Mesodermal cell (in vitro differentiated cells): ENCODE results near the gene TMEM201.

Experiments used
- H3K27ac ChIP-seq: 2 replicates; pipeline ENCODE4 v1.7.0; 2013; ENCODE audit warnings: mild to moderate bottlenecking, low read depth, low read length, moderate library complexity; ENCODE audit not compliant: severe bottlenecking
- H3K36me3 ChIP-seq: 2 replicates; pipeline ENCODE4 v1.7.1; 2013; ENCODE audit warnings: mild to moderate bottlenecking, low read length, moderate library complexity; ENCODE audit not compliant: control insufficient read depth, insufficient read depth
- H3K4me1 ChIP-seq: one replicate; pipeline ENCODE4 v1.7.1; 2013; ENCODE audit warnings: mild to moderate bottlenecking, low read length; ENCODE audit not compliant: insufficient read depth, control insufficient read depth, poor library complexity, severe bottlenecking
- H3K4me3 ChIP-seq: 2 replicates; pipeline ENCODE4 v1.7.0; 2013; ENCODE audit warnings: low read length, control low read depth, mild to moderate bottlenecking; ENCODE audit not compliant: insufficient read depth, poor library complexity, severe bottlenecking; ENCODE audit errors: extremely low read depth
- H3K9me3 ChIP-seq: 2 replicates; pipeline ENCODE4 v1.7.1; 2013; ENCODE audit warnings: mild to moderate bottlenecking, low read length, moderate library complexity; ENCODE audit not compliant: control insufficient read depth
- WGBS, 2 experiments: methylation state at CpG; one replicate each; pipeline ENCODE4 v1.1.5; 2013; ENCODE audit warnings: missing lambda C conversion rate in 2 of 2; ENCODE audit not compliant: insufficient coverage in 2 of 2; 5-methylcytosine and 5-hydroxymethylcytosine counted together

The TMEM201 gene

GRCh38 chr1:9609998-9610397, 21.3 kb downstream of the TMEM201 start:
- H3K36me3 ChIP-seq, result peaks cover 56% of the 10 kb centered on the region
- H3K9me3 ChIP-seq, result no peaks in the 10 kb centered on the region
- no peak overlapping the region for H3K4me3 ChIP-seq
- H3K4me1 ChIP-seq, result no peaks in the 10 kb centered on the region
- no peak overlapping the region for H3K27ac ChIP-seq
- 94 to 100% methylated on average over 4 to 5 of the region's 5 CpGs for WGBS, 2 experiments

GRCh38 chr1:9610548-9610947, 21.8 kb downstream of the TMEM201 start:
- Histone ChIP-seq H3K27ac (no peak overlapping the region), H3K4me1 (no peaks in the 10 kb centered on the region), H3K4me3 (no peak overlapping the region), H3K36me3 (peaks cover 54% of the 10 kb centered on the region), H3K9me3 (no peaks in the 10 kb centered on the region)
- WGBS, 2 experiments, result 92% methylated on average over 20 to 25 of the region's 25 CpGs

GRCh38 chr1:9611716-9612115, 23.0 kb downstream of the TMEM201 start:
- Histone ChIP-seq H3K4me3 (no peak overlapping the region), H3K27ac (no peak overlapping the region), H3K36me3 (peaks cover 47% of the 10 kb centered on the region), H3K9me3 (no peaks in the 10 kb centered on the region), H3K4me1 (no peaks in the 10 kb centered on the region)
- WGBS, 2 experiments, result 75 to 94% methylated on average over 4 of the region's 13 CpGs

- H3K9me3 ChIP-seq, result no peaks in the 10 kb centered on the region
- 94 to 99% methylated on average over 9 of the region's 11 CpGs for WGBS, 2 experiments
- H3K4me1 ChIP-seq, result no peaks in the 10 kb centered on the region
- no peak overlapping the region for H3K27ac ChIP-seq
- peaks cover 41% of the 10 kb centered on the region for H3K36me3 ChIP-seq
- H3K4me3 ChIP-seq, result no peak overlapping the region
Observed at GRCh38 chr1:9612162-9612845, 23.6 kb downstream of the TMEM201 start.

DNA sequence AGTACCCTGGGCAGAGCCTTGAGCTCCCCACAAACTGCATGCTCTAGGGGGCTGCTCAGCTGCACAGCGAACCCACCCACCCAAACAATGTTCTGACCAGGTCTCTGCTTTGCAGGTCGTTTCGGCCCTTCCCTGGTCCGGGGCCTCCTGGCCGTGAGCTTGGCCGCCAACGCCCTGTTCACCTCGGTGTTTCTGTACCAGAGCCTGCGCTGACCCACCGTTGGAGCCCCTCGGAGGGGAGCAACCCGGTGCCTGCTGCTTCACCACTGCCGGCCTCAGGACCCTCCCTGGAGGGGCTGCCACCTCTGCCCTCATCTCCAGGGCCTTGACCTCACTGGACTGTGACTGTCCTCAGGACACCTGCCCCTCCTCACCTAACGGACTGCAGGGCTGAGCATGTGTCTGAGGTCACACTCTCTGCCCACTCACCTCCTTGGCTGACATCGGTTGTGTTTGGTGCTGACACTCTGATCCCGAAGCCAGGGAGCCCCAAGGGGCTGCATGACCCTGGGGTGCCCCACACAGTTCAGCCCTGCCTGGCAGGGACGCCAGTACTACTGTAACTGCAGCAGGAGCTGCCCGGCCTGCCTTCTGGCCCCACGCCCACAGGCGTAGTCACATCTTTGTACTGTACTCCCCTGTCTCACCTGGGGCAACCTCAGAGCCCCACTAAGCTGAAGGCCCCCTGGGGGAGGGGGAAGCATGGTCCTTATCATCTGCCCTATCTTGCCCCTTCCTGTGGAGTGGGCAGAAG, 24.3 kb downstream of the TMEM201 start:
- WGBS, 2 experiments, result 93 to 95% methylated on average over 19 to 20 of the region's 20 CpGs
- H3K27ac ChIP-seq, result no peak overlapping the region
- H3K9me3 ChIP-seq, result no peaks in the 10 kb centered on the region
- no peaks in the 10 kb centered on the region for H3K4me1 ChIP-seq
- H3K36me3 ChIP-seq, result peaks cover 38% of the 10 kb centered on the region
- H3K4me3 ChIP-seq, result no peak overlapping the region

DNA sequence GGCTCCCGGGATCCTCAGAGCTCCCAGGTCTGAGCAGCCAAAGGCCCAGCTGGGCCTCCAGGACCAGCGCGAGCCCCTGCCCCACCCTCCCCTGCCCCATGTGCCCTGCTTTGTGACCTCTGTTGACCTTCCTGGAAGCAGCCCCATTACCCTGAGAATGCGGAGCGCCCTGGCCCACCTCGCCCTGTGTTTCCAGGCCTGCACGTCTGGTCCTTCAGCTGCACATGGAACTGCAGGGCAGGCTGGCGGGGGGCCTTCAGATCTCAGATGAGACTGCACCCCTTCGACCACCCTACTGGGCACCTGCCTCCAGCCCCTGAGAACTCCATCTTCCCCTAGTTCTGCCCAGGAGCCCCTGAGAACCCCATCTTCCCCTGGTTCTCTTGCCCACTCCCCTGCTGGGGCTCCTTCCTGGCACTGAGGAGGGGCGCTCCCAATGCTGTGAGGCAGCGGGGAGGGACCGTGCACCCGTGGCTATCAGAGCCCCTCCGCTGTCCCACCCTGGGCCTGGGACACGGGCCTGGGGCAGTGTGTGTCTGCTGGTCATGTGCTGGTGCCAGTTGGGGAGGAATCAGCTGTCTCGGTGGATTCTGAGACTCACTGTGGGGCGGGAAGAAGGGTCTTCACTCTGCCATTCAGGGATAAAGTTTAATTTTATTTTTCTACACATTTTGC, 25.1 kb downstream of the TMEM201 start:
- no peaks in the 10 kb centered on the region for H3K9me3 ChIP-seq
- no peak overlapping the region for H3K27ac ChIP-seq
- WGBS, 2 experiments, result 91 to 95% methylated on average over 11 to 14 of the region's 17 CpGs
- no peaks in the 10 kb centered on the region for H3K4me1 ChIP-seq
- peaks cover 32% of the 10 kb centered on the region for H3K36me3 ChIP-seq
- H3K4me3 ChIP-seq, result no peak overlapping the region

DNA sequence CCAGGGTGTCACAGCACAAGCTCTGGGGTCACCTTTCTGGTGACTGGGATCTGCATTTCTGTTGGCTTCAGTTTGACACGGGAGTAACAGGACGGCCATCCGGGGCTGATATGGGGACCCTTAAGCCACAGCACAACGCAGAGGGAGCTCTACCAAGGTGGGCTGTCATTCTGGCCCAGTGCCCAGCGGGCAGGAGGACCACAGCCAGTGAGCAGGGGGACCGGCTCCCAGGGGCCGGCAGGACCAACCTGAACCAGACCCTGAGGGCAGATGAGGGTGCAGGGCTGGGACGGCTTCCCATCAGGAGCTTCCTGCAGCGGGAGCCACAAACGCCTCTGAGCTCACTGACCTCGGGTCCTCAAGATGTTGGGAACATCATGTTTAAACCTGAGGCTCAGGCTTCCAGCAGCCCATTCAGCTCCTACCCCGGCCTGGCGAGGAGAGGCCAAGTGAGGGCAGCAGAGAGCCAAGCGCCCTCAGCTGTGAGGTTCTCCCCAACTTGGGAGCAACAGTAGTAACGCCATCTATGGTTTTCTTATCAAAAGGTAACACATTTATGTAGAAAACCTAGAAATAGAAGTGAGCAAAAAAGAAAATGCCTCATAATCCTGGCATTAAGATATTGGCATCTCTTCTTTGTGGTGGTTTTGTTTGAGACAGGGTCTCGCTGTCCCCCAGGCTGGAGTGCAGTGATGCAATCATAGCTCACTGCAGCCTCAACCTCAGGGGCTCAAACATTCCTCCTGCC, 26.8 kb downstream of the TMEM201 start:
- H3K9me3 ChIP-seq, result no peaks in the 10 kb centered on the region
- 73 to 76% methylated on average over 13 to 16 of the region's 16 CpGs for WGBS, 2 experiments
- H3K27ac ChIP-seq, result no peak overlapping the region
- H3K4me1 ChIP-seq, result no peaks in the 10 kb centered on the region
- peaks cover 24% of the 10 kb centered on the region for H3K36me3 ChIP-seq
- H3K4me3 ChIP-seq, result no peak overlapping the region

- Histone ChIP-seq H3K4me1 (no peaks in the 10 kb centered on the region), H3K9me3 (no peaks in the 10 kb centered on the region), H3K4me3 (no peak overlapping the region), H3K36me3 (no peaks in the 10 kb centered on the region), H3K27ac (no peak overlapping the region)
- WGBS, 2 experiments, result 89 to 92% methylated on average over 14 to 17 of the region's 18 CpGs
Observed at GRCh38 chr1:9618909-9619679, 30.4 kb downstream of the TMEM201 start.

DNA sequence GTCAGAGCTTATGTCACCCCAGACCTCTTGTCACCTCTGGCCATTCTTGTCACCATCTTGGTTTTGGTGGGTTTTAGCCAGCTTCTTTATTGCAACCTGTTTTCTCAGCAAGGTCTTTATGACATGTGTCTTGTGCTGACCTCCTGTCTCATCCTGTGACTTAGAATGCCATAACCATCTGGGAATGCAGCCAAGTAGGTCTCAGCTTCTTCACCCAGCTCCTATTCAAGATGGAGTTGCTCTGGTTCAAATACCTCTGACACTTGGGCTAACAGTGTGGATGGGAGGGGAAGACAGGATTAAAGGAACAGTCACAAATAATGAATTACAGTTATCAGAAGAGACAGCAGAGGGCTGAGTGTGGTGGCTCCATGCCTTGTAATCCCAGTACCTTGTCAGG, 32.3 kb downstream of the TMEM201 start:
- Histone ChIP-seq H3K36me3 (no peaks in the 10 kb centered on the region), H3K9me3 (no peaks in the 10 kb centered on the region), H3K27ac (no peak overlapping the region), H3K4me3 (no peak overlapping the region), H3K4me1 (no peaks in the 10 kb centered on the region)

DNA sequence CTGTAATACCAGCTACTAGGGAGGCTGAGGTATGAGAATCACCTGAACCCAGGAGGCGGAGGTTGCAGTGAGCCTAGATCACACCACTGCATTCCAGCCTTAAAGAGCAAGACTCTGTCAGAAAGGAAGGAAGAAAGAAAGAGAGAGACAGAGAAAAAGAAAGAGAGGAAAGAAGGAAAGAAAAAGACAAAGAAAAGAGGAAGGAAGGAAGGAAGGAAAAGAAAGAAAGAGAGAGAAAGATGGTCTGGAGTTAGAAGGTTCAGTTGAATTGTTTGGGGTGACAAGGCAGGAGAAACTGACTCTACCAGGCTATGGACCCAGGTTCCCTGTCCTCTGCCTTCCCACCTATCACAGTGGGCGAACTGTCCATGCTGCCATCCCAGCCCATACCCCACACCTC, 35.4 kb downstream of the TMEM201 start:
- Histone ChIP-seq H3K4me1 (no peaks in the 10 kb centered on the region), H3K9me3 (no peaks in the 10 kb centered on the region), H3K36me3 (no peaks in the 10 kb centered on the region), H3K27ac (no peak overlapping the region), H3K4me3 (no peak overlapping the region)
- 70 to 92% methylated on average over 1 of the region's 2 CpGs for WGBS, 2 experiments
